Breast epithelium (tissue), 3 donors: ENCODE measurements around the gene OCA2.

ENCODE experiments used
- CTCF ChIP-seq, 3 donors: fragments of 450-650 bp; IDR thresholded peaks; one replicate each; pipeline ENCODE4 v1.5.1; 2016 to 2017; ENCODE audit warnings: antibody characterized with exemption in 3 of 3, mild to moderate bottlenecking in 3 of 3, moderate library complexity in 3 of 3
- POLR2A ChIP-seq: fragments of 450-650 bp; IDR thresholded peaks from one replicate; pipeline ENCODE4 v1.6.1; 2016; ENCODE audit warnings: antibody characterized with exemption, mild to moderate bottlenecking, moderate library complexity
- POLR2AphosphoS5 ChIP-seq, 3 donors: sonication (generic); formaldehyde crosslinking; IDR thresholded peaks; one replicate each; pipeline ENCODE4 v1.6.1; 2017; ENCODE audit warnings: antibody characterized with exemption in 3 of 3

GRCh38 chr15:27815035-27815434, 284.1 kb downstream of the OCA2 start:
- TF ChIP-seq CTCF (IDR thresholded peaks at IDR 0.05) (no peak), POLR2A (no peak), POLR2AphosphoS5 (IDR thresholded peaks at IDR 0.05) (no peak)
